Mammary epithelial cell (primary cell): ENCODE measurements around the gene TMEM270.

ENCODE experiments used
- CTCF ChIP-seq, 2 donors: IDR thresholded peaks in 1 of 2; conservative IDR thresholded peaks in 1 of 2; 2 replicates each; pipeline ENCODE4 v1.5.1; 2011 to 2012; ENCODE audit warnings: inconsistent platforms in 2 of 2, low read length in 2 of 2, mild to moderate bottlenecking in 2 of 2, control low read depth in 1 of 2, low read depth in 1 of 2; ENCODE audit not compliant: insufficient read depth in 1 of 2; ENCODE audit errors: extremely low read depth in 1 of 2
- EZH2 ChIP-seq: IDR thresholded peaks from 2 replicates; pipeline ENCODE4 v1.6.1; 2012; ENCODE audit warnings: low read length, inconsistent platforms, borderline replicate concordance

GRCh38 chr7:73823257-73823656 lies 37.7 kb upstream of the TMEM270 start:
- TF ChIP-seq CTCF (conservative IDR thresholded peaks at IDR 0.05 in 1 of 2, IDR thresholded peaks at IDR 0.05 in 1 of 2; ENCODE audit: extremely low read depth in 1 of 2, insufficient read depth in 1 of 2, low read depth in 1 of 2, low read length in 2 of 2) (no peak), EZH2 (no peak)
